Activated CD4-positive, alpha-beta T cell treated with anti-CD3 and anti-CD28 coated beads, Interleukin-2, Interleukin-6, amounts not matched to agents 100 ng/mL and 50 ng/mL, durations not matched to agents 16 hours and 8 hours (primary cell): Measurements from ENCODE around the gene SPP1.
"Not testable (repeated sequence)": the region's sequence is repeated elsewhere in the genome, so short reads cannot be mapped to it uniquely, and the experiment has no call there.

Experiments used
- DNase-seq: peaks from one replicate; pipeline ENCODE4 v3.0.0-alpha.2; 2020

Gene SPP1

DNA sequence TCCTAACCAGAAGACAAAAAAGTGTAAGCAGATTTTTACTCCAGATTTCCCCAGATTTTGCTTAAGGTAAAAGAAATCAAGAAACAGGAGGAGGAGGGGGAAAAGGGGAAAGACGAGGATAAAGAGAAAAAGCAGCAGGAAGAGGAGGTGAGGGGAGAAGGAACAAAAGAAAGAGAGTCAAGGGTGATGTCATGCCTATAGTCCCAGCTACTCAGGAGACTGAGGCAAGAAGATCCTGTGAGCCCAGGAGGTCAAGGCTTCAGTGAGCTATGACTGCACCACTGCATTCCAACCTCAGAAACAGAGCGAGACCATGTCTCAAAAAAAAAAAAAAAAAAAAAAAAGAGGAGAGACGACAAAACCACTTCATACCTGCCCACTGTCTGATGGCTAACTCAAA is 19.9 kb downstream of the SPP1 start:
- no peak for DNase-seq

DNA sequence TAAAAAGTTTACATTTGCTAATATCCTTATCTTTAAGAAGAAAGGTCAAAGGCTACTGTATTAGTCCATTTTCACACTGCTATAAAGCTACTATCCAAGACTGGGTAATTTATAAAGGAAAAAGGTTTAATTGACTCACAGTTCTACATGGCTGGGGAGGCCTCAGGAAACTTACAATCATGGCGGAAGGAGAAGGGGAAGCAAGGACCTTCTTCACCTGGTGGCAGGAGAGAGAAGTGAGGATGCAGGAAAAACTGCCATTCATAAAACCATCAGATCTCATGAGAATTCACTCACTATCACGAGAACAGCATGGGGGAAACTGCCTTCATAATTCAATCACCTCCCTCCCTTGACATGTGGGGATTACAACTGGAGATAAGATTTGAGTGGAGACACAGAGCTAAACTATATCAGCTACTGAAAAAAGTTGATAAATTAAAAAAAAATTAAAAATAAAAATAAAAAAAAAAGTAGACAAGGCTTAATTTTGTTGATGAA is 23.7 kb downstream of the SPP1 start:
- DNase-seq = not testable (repeated sequence)

DNA sequence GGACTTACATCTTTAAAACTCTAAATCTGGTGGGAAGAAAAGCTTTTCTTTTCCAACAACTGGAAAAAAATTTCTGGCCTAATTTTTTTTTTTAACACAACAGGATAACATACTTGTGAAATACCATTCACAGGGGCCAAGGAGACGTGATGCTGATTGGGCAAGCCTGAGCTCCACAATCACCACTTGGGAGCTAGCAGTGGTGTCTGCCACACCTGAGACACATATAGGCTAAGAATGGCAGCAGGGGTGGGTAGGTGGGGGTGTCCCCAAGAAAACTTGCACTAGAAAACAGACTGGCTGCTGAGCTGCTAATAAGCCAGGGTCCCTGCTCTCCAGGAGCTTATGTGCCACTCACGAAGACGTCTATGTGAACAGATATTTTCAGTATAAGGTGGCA is 26.4 kb downstream of the SPP1 start:
- DNase-seq = no peak

DNA sequence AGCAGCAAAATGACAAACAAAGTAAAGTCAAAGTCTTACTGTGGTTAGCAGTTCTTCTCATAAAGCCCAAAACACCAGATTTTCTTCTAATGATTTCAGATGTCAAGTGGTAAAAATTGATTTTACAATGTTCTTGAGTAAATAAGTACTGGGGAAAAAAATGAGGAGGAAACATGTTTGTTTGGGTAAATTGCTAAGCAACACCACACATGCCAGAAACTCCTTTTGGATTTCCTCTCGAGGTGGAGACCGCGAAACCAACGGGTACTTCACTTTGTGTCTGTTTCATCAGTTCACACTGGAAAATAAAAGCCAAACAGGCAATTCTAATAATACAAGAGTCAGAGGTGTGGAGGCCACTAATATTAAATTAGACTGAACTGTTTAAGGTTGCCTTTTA is 27.3 kb downstream of the SPP1 start:
- no peak for DNase-seq

DNA sequence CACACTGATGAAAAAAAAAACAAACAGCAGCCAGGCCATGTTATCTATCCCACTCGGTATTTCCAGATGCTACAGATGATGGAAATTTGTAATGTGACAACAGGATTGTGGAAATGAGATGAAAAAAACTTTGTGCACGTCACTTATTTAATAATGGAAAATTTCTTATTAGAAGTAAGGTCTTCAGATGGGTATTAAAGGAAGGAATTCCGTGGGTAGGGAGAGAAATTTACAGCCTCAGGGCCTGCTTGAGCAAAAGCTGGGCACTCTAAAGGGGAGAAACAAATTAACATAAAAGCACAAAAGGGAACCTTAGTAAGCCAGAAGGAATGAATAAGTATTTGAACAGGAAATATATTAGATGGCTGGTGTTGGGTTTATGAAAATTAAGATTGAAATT is 27.7 kb downstream of the SPP1 start:
- DNase-seq = no peak

DNA sequence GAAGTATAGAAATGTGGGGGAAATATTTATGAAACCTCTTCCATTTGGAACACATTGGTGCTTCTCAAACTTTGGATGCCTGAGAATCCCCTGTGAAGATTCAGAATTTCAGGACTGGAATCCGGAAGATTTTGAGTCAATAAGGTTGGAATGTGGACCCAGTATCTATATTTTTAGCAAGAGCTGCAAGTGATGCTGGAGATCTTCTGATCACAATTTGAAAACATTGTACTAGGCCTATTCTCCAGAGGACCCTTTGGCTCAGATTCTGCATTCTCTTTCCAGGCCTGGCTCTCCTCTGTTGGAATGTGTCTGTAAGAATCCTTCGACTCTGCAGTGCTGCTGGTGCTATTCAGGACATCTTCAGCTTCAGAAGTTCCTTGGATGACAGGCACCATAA is 29.6 kb downstream of the SPP1 start:
- no peak for DNase-seq

DNA sequence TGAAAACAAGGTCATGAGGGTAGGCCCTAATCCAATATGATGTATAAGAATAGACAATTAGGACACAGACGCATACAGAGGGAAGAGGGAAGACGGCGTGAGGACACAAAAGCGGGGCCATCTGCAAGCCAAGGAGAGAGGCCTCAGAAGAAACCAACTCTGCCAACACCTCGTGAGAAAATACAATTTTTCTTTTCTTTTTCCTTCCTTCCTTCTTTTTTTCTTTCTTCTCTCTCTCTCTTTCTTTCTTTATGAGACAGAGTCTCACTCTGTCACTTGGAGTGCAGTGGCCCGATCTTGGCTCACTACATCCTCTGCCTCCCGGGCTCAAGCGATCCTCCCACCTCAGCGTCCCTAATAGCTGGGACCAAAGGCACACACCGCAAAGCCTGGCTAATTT is 30.4 kb downstream of the SPP1 start:
- DNase-seq = no peak

DNA sequence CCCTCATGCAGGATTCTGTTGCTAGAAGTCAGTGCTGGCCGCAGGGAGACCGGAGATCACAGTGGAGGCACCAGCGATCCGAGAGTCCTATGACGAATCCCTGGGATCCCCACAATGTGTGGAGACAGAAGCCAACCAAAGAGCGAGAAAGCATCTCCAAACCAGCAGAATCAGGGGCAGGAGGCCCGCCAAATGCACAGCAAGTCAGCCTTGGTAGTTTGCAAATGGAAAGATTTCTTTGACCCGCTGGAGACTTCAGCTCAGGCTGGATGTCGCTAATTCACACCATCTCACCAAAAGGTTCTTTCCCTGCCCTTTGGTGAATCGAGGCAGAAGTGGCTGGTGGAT is 31.4 kb downstream of the SPP1 start:
- DNase-seq = no peak

DNA sequence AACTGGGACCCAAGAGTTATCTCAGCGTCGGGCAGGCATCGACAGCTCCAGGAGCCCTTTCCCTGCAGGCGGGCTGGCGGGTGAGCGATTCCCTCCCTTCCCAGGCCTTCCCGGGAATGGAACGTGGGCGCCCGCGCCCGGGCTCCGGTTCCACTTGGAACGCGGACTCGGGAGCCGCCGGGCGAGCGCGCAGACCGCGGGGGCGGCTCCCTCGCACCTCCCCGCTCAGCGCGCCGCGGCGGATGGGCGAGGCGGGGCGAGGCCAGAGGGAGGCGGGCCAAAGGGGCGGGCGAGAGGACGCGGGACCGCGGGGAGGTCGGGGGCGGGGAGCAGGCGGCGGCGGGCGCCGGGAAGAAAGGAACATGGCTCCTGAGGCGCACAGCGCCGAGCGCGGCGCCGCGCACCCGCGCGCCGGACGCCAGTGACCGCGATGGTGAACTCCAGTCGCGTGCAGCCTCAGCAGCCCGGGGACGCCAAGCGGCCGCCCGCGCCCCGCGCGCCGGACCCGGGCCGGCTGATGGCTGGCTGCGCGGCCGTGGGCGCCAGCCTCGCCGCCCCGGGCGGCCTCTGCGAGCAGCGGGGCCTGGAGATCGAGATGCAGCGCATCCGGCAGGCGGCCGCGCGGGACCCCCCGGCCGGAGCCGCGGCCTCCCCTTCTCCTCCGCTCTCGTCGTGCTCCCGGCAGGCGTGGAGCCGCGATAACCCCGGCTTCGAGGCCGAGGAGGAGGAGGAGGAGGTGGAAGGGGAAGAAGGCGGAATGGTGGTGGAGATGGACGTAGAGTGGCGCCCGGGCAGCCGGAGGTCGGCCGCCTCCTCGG is 32.0 kb downstream of the SPP1 start, which contains the start of gene PKD2:
TSS of gene PKD2 (plus strand) at position 332 of the 818 bp plus-strand sequence. CDS start at position 431, 99 bp downstream.
- DNase-seq = peak; percentile 87

DNA sequence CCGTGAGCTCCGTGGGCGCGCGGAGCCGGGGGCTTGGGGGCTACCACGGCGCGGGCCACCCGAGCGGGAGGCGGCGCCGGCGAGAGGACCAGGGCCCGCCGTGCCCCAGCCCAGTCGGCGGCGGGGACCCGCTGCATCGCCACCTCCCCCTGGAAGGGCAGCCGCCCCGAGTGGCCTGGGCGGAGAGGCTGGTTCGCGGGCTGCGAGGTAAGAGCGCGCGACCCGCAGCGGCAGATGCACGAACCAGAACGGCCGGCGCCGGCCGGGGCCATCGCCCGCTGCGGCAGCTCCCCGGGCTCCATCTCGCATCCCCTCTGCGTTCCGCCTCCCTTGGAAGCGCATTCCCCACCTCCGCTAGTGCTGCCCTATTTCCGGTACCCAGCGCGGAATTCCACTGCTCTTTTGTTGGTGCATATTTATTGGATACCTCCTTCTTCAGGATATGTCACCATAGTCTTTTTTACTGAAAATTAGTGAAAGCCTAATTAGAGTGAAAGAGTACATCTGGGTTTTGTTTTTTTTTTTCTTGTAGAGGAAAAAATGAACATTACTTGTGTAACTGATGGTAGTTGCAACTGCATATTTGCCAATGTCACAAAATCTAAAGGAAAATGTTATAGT is 32.7 kb downstream of the SPP1 start:
- peak; percentile 36 for DNase-seq

DNA sequence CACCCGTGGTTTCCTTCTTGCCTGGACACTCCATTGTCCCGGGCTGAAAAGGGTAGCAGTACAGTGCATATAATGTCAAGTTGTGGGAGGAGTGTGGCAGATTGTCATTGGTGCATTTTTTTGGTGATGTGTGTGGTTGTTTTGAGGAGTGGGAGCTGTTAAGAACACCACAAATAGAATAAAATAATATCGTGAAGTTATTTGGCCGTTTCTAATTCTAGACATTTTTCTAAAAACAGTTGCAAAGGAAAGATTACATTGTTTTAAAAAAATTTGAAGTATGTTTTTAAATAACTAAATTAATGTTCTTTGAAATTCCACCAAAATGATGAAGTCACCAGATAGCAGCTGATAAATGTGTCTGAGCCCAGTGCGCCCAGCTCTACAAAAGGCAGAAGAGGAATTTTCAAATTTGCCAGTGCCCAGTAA is 33.2 kb downstream of the SPP1 start:
- DNase-seq = peak; percentile 29

DNA sequence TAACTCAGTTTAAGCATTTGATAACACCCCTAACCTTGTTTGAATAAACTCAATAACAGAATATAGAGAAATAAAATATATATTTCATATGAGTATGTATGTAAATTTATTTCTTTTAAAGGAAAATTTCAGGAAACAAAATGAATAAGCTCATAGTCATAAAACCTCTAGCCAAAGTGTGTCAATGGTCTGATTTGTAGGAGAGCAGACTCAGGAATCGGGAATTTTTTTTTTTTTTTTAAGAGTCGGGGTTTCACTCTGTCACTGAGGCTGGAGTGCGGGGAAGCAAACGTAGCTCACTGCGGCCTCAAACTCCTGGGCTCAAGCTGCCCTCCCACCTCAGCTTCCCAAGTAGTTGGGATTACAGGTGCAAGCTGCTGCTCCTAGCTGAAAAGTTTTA is 34.4 kb downstream of the SPP1 start:
- no peak for DNase-seq

DNA sequence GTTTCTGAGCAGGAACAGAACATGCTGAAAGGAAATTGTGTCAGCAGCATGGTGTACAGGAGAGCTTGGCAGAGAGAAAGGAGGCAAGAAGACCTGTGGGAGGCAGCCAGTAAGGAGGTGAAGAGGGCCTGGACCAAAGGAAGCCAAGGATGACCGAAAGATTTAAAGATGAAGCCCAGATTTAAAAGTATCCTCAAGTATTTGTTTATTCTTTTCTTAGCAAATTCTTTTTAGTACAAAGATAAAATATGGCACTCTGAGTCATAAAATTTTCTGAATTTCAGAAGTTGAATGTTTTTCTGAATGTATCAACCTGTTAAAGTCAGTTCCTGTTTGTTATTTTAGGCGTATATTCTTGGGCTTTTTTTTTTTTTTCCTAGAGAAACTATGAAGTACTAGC is 35.5 kb downstream of the SPP1 start:
- no peak for DNase-seq

DNA sequence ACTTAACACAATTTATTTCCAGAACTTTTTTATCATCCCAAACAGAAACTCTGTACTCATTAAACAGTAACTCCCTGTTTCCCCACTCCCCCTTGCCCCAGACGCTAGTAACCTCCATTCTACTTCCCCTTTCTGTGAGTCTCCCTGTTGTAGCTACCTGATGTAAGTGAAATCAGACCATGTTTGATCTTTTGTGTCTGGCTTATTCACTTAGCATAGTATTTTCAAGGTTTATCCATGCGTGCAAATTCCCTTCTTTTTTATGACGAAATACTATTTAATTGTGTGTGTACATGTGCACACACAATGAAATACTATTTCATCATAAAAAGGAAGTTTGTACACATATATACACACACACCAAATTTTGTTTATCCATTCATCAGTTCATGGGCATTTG is 37.1 kb downstream of the SPP1 start:
- no peak for DNase-seq

DNA sequence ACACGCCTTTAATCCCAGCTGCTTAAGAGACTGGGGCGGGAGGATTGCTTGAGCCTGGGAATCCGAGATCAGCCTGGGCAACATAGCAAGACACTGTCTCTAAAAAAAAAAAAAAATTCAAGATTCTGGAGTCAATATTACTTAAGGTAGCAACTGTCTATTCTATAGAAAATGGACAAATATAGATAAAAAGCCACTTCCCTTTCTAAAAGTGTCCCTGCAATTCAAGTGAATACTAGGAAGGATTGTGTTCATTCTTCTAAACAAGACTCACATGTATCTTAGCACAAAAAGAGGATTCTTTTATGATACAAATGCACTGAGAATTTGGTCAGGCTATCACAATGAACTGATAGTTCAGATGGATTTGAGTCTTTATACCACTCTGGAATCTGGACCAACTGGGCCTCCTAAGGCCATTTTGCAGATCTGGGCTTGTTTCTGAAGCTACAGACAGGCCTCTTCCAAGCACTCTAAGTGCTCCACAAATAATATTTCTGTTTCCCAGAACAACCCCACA is 38.9 kb downstream of the SPP1 start:
- DNase-seq = no peak

DNA sequence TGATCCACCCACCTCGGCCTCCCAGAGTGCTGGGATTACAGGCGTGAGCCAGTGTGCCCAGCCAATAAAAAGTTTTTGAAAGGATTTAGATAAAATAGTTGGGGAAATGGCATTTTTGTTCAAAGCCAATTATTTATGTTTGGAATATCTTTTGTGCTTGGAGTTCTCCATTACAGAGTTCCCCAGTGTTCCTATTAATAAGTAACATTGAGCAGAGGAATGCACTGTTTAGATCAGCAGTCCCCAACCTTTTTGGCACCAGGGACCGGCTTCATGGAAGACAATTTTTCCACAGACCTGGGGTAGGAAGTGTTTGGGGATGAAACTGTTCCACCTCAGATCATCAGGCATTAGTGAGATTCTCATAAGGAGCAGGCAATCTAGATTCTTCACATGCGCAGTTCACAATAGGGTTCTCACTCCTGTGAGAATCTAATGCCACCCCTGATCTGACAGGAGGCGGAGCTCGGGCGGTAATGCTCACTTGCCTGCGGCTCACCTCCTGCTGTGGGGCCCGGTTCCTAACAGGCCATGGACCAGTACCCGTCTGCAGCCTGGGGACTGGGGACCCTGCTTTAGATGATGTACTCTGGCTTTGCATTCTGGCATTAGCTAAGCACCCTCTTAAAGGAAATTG is 40.3 kb downstream of the SPP1 start:
- DNase-seq = no peak

DNA sequence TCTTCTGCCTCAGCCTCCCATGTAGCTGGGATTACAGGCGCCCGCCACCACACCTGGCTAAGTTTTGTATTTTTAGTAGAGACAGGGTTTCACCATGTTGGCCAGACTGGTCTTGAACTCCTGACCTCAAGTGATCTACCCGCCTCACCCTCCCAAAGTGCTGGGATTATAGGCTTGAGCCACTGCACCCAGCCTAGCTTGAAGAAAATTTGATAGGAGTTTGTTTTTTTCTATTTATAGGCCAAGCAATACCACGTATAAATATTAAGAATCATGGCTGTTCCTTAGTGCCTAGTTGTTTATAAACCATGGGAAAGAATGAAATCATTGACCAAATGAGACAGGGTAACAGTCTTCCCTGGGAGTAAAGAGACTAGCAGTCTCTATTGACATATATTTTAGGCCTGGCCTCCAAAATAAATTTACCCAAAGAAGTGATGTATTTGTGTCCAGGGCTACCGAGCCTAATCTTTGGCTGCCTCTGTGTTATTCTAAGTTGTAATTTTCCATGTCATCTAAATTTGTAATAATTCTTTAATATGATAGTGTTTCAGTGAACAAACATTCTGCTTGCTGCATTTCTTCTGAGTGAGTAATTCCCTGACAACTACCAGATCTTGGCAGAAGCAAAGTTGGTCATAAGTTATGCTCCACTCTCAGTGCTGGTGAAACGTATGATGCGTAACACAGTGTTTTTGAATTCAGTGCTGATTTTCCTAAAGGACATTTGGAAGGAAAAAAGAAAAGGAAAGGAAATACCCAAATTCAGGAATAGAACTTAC is 42.2 kb downstream of the SPP1 start:
- no peak for DNase-seq

DNA sequence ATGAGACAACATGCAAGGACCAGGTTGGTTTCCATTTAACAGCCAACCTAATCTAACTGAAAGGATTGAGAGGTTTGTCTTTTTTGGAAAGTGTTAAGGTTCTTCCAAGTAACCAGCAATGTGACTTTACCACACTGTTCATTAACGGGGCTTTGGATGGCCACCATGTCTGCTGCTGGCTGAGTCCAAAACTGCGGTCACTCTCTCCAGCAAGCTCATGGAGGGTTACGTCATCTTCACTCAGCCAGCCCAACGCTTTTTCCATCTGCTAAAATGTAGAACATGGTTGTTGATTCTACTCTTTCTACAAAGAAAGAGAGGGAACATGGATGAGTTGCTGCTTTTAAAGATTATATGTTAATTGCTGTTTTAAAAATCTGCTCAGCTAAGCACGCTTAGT is 43.0 kb downstream of the SPP1 start:
- no peak for DNase-seq

DNA sequence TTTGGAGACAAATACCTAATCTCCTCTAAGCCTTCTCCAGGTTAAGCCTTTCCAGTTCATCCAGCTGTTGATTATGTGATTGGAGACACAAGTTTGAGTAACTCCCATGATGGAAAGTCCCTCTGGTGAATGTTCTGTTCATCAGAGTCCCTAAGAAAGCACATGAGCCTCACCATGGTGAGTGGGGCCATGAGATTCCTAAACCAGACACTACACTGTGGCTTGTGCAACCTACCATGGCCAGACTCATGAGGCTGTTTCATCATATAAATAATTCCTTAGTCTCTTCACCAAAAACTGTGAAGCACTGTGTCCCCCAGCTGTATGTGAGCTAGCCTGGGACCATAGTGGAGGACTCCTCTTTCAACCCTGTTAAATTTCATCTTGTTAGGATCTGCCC is 46.3 kb downstream of the SPP1 start:
- no peak for DNase-seq

DNA sequence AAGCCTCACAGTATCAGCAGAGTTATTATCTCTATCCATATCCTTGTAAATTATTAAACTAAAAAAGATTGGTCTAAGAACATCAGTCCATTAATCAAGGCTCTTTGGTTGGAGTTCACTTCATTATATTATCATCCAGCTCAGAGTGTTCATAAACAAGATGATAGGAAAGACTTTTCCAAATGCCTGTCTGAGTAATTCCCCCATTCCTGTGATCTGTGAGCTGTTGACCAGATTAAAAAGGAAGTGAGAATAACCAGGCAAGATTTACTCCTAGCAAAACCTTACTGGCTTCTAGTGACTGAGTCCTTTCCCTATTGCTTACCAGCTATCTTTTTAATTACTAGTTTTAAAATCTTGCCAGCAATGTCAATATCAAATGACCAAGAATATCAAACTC is 46.8 kb downstream of the SPP1 start:
- no peak for DNase-seq

DNA sequence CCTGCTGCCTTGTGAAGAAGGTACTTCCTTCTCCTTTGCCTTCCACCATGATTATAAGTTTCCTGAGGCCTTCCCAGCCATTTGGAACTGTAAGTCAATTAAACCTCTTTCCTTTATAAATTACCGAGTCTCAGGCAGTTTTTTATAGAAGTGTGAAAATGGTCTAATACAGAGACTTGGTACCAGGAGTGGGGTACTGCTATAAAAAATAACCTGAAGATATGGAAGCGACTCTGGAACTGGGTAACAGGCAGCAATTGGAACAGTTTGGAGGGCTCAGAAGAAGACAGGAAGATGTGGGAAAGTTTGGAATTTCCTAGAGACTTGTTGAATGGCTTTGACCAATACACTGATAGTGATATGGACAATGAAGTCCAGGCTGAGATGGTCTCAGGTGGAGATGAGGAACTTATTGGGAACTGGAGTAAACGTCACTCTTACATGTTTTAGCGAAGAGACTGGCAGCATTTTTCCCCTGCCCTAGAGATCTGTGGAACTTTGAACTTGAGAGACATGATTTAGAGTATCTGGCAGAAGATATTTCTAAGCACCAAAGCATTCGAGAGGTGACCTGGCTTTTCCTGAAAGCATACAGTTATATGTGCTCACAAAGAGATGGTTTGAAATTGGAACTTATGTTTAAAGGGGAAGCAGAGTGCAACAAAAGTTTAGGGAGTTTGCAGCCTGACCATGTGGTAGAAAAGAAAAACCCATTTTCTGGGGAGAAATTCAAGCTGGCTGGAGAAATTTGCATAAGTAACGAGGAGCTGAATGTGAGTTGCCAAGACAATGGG is 50.6 kb downstream of the SPP1 start:
- DNase-seq = not testable (repeated sequence)
